A673 (cell line): Measurements from ENCODE around the gene GPC1. TPM values are rescaled to one million over a fixed set of nuclear protein-coding genes. Genes with fewer than 3 reads are reported as not detected.

Experiments used
- BruUV-seq: library from RNA; stranded (reverse); fragments of 400-500 nt; replicated peaks from 2 replicates; lab custom pipeline; 2021; lab: Mats Ljungman, UMichigan
- CTCF ChIA-PET: fragments of 300-600 bp; sonication (Branson Sonifier 250); formaldehyde crosslinking; loops from one replicate; lab custom pipeline; 2022; ENCODE audit warnings: antibody characterized with exemption; lab: Charles Lee
- POLR2A ChIA-PET: fragments of 300-600 bp; sonication (Branson Sonifier 250); formaldehyde crosslinking; loops from one replicate; lab custom pipeline; 2022; ENCODE audit warnings: antibody characterized with exemption; ENCODE audit not compliant: low non-redundant PET; lab: Charles Lee
- DNase-seq: peaks from one replicate; pipeline ENCODE4 v3.0.0-alpha.2; 2015; ENCODE audit warnings: low spot score
- H3K27ac ChIP-seq: fragments of 200-600 bp; sonication (generic); 2 replicates; pipeline ENCODE4 v1.5.1; 2016; ENCODE audit warnings: mixed run types, low read depth, mild to moderate bottlenecking, mixed read lengths, antibody characterized with exemption, low read length; ENCODE audit not compliant: poor library complexity, severe bottlenecking
- H3K27me3 ChIP-seq: fragments of 200-600 bp; sonication (generic); replicated peaks from 2 replicates; pipeline ENCODE4 v1.6.1; 2017; ENCODE audit warnings: mixed run types, low read depth, mild to moderate bottlenecking, mixed read lengths, antibody characterized with exemption, low read length; ENCODE audit not compliant: insufficient read depth, poor library complexity
- H3K36me3 ChIP-seq: fragments of 200-600 bp; sonication (generic); 2 replicates; pipeline ENCODE4 v1.6.1; 2016; ENCODE audit warnings: mixed run types, mild to moderate bottlenecking, mixed read lengths, antibody characterized with exemption, low read length; ENCODE audit not compliant: insufficient read depth, poor library complexity, severe bottlenecking
- H3K4me1 ChIP-seq: fragments of 200-600 bp; sonication (generic); 2 replicates; pipeline ENCODE4 v1.6.1; 2017; ENCODE audit warnings: mixed run types, mild to moderate bottlenecking, mixed read lengths, antibody characterized with exemption, low read length; ENCODE audit not compliant: insufficient read depth, poor library complexity, severe bottlenecking
- H3K4me3 ChIP-seq: fragments of 200-600 bp; sonication (generic); 2 replicates; pipeline ENCODE4 v1.5.1; 2016; ENCODE audit warnings: low read depth, mixed run types, mild to moderate bottlenecking, mixed read lengths, low read length; ENCODE audit not compliant: poor library complexity, severe bottlenecking
- H3K9me3 ChIP-seq: fragments of 200-600 bp; sonication (generic); 2 replicates; pipeline ENCODE4 v1.6.1; 2016; ENCODE audit warnings: mixed run types, low read depth, mild to moderate bottlenecking, mixed read lengths, antibody characterized with exemption, low read length; ENCODE audit not compliant: poor library complexity, severe bottlenecking
- EZH2 ChIP-seq: fragments of 200-600 bp; sonication (generic); IDR thresholded peaks from 2 replicates; pipeline ENCODE4 v1.6.1; 2017; ENCODE audit warnings: borderline replicate concordance, low read depth, mild to moderate bottlenecking, mixed read lengths, antibody characterized with exemption, low read length; ENCODE audit not compliant: poor library complexity, severe bottlenecking
- intact Hi-C: fragments of 100-400 bp; cut with micrococcal nuclease; formaldehyde crosslinking; loops from one replicate; pipeline ENCODE4 v1.10.0; 2022; ENCODE audit not compliant: unreplicated experiment
- total RNA-seq: library from RNA; stranded (reverse); gene quantifications from 2 replicates; pipeline ENCODE4 v1.2.3, GENCODE V29; 2021
- TF ChIP-seq, protein P1 (sequence below): fragments of 300-800, 200-600 bp; sonication (generic); conservative IDR thresholded peaks from 2 replicates; pipeline ENCODE4 v1.5.1; 2017; ENCODE audit warnings: low read depth, mild to moderate bottlenecking, antibody characterized with exemption, low read length, moderate library complexity, mixed read lengths

The GPC1 gene
- total RNA-seq, 1 experiment from 2014 or later: 21.2 TPM

DNA sequence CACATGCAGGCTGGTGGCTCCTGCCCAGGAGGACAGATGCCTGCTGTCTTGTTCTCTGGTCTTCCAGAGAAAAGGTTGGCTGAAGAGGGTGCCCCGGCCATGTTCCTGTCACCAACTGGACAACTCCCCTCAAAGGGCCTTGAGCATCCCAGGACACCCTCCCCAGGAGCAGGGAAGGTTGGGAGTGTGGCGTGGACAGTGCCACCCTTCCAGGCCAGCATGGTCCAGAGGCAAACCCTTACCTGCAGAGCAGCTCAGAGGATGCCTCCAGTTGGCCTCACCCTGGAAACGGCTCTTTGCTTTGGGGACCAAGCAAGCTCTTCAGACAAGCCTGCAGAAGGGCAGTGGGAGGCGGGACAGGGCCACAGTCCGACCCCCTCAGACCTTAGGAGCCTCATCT lies 4.9 kb upstream of the GPC1 start:
- H3K4me3 ChIP-seq: no peak overlapping the region
- peaks cover 6% of the 10 kb centered on the region for H3K4me1 ChIP-seq
- ChIA-PET POLR2A (no interaction called here), CTCF (no interaction called here)
- no peak for DNase-seq
- no peaks in the 10 kb centered on the region for H3K36me3 ChIP-seq
- BruUV-seq: no TSS peak
- TF ChIP-seq EZH2: no peak
- no peaks in the 10 kb centered on the region for H3K9me3 ChIP-seq
- intact Hi-C loops: no loop called here
- H3K27me3 ChIP-seq: no peaks in the 10 kb centered on the region
- H3K27ac ChIP-seq: no peak overlapping the region

DNA sequence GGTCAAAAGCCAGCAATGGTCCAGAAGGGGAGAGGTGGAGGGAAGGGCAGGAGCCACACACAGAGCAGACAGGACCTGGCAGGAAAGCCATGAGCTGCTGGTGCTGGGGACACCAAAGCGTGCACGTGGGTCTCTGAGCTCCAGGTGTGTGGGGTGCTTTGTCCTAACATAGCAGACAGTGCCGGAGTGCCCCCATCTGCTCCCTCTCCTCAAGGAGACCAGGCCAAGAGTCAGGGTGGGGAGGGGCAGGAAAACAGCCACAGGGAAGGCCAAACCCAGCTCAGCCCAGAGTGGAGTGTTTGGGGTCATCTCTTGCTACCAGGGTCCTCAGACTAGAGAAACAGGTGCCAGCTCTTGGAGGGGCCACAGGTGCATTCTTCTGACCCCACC lies 4.2 kb upstream of the GPC1 start:
- intact Hi-C loops: no loop called here
- peaks cover 7% of the 10 kb centered on the region for H3K4me1 ChIP-seq
- peaks cover under 1% of the 10 kb centered on the region for H3K27me3 ChIP-seq
- POLR2A ChIA-PET: no interaction called here
- H3K4me3 ChIP-seq: no peak overlapping the region
- TF ChIP-seq, protein P1, sequence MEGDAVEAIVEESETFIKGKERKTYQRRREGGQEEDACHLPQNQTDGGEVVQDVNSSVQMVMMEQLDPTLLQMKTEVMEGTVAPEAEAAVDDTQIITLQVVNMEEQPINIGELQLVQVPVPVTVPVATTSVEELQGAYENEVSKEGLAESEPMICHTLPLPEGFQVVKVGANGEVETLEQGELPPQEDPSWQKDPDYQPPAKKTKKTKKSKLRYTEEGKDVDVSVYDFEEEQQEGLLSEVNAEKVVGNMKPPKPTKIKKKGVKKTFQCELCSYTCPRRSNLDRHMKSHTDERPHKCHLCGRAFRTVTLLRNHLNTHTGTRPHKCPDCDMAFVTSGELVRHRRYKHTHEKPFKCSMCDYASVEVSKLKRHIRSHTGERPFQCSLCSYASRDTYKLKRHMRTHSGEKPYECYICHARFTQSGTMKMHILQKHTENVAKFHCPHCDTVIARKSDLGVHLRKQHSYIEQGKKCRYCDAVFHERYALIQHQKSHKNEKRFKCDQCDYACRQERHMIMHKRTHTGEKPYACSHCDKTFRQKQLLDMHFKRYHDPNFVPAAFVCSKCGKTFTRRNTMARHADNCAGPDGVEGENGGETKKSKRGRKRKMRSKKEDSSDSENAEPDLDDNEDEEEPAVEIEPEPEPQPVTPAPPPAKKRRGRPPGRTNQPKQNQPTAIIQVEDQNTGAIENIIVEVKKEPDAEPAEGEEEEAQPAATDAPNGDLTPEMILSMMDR: no peak
- no peak for TF ChIP-seq EZH2
- BruUV-seq: no TSS peak
- H3K36me3 ChIP-seq: no peaks in the 10 kb centered on the region
- no peak for DNase-seq
- no peaks in the 10 kb centered on the region for H3K9me3 ChIP-seq
- CTCF ChIA-PET: no interaction called here
- H3K27ac ChIP-seq: no peak overlapping the region

DNA sequence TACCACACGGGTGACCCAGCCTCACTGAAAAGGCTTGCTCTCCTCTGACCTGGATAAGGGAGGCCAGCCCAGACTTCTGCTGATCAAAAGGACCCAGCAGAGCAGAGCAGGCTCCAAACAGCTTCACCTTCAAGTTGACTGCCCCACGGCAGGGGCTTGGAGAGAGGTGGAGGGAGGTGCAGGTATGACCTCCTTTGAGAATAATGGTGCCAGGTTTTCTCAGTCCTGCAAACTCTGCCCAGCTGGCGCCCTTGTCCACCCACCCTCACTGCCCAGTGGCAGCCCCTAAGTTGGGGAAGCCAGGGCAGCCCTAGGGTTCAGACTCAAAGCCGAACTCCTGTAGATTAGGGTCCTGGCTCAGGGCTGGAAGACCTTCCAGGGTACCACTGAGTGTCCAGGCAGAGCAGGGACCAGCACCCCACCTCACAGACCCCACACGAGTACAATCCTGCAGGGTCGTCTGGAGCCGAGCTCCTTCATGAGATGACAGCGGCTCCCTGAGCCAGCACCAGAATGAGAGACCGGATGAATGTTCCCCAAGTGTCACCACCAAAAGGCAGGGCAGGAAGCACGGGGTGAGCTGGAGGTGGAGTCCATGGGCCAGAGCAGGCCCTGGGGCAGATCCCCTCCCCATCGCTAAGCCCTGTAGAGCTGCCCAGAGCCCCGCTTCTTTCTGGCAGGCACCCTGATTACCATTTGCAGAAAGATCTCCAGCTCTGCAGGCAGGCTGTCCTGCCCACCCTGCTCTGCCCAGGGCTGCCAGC lies 3.6 kb upstream of the GPC1 start:
- ChIA-PET POLR2A (no interaction called here), CTCF (interaction anchor here (0.5 kb wide), 1 partner anchor 1068 kb away, joined by 3 read pairs; no protein-coding TSS in a partner anchor)
- Histone ChIP-seq H3K4me1 (peaks cover 13% of the 10 kb centered on the region), H3K4me3 (no peak overlapping the region), H3K27ac (no peak overlapping the region), H3K27me3 (peaks cover 6% of the 10 kb centered on the region), H3K36me3 (no peaks in the 10 kb centered on the region), H3K9me3 (no peaks in the 10 kb centered on the region)
- TF ChIP-seq, protein P1: no peak
- TF ChIP-seq EZH2: no peak
- intact Hi-C loops: no loop called here
- no peak for DNase-seq
- BruUV-seq: no TSS peak
